PC-3 (cell line): ENCODE results near the gene EPM2A.

Experiments used
- CTCF ChIP-seq: fragments of 300-600 bp; sonication (generic); conservative IDR thresholded peaks from 2 replicates; pipeline ENCODE4 v1.5.1; 2017; ENCODE audit warnings: antibody characterized with exemption, low read depth, mild to moderate bottlenecking, low read length
- EZH2 ChIP-seq: fragments of 300-600 bp; sonication (generic); IDR thresholded peaks from one replicate; pipeline ENCODE4 v1.6.1; 2017; ENCODE audit warnings: antibody characterized with exemption, mild to moderate bottlenecking, low read length; ENCODE audit not compliant: unreplicated experiment

GRCh38 chr6:145623231-145623630, 112.1 kb downstream of the EPM2A start:
- no peak for TF ChIP-seq EZH2
- TF ChIP-seq CTCF, result no peak
